ENCODE measurements around the gene RMP24.

Gene RMP24

GRCh38 chr18:35933982-35934381 is 38.5 kb upstream of the RMP24 start:
- dilution Hi-C loops (cut with HindIII; ENCODE audit: low sequenced_read_pairs, unreplicated experiment), result no loop called here
- Histone ChIP-seq H3K18ac (ENCODE audit: low read depth, low read length) (no peak overlapping the region), H2AK9ac (replicated peaks; ENCODE audit: low read depth, low read length, poor library complexity) (no peak overlapping the region), H3K23ac (ENCODE audit: low read depth, low read length) (no peak overlapping the region), H2BK15ac (ENCODE audit: low read depth, low read length) (no peak overlapping the region), H4K5ac (ENCODE audit: low read depth, low read length) (no peak overlapping the region), H3K4ac (ENCODE audit: low read depth, low read length) (no peak overlapping the region), H3K4me2 (ENCODE audit: low read depth, low read length) (no peak overlapping the region), H2BK20ac (ENCODE audit: low read depth, low read length) (no peak overlapping the region), H4K8ac (ENCODE audit: low read depth in 2 of 2, low read length in 2 of 2) (no peak overlapping the region), H3K4me1 (ENCODE audit: control insufficient read depth, insufficient read depth, low read length) (no peaks in the 10 kb centered on the region), H3K9ac (ENCODE audit: low read depth, low read length) (no peak overlapping the region), H4K20me1 (ENCODE audit: insufficient read depth, low read length) (no peaks in the 10 kb centered on the region), H3K27ac (ENCODE audit: insufficient read depth, low read length) (no peak overlapping the region), H2AK5ac (ENCODE audit: low read depth, low read length) (no peak overlapping the region), H3K9me1 (ENCODE audit: insufficient read depth, low read length) (no peaks in the 10 kb centered on the region), H3K79me1 (ENCODE audit: low read depth in 1 of 2, low read length in 2 of 2) (no peaks in the 10 kb centered on the region), H3K14ac (replicated peaks; ENCODE audit: low read depth, low read length) (no peak overlapping the region), H2AFZ (replicated peaks; ENCODE audit: low read length, poor library complexity) (no peak overlapping the region), H2BK5ac (ENCODE audit: low read depth, low read length, poor library complexity, severe bottlenecking) (no peak overlapping the region), H3K27me3 (ENCODE audit: control insufficient read depth, insufficient read depth, low read length) (peaks cover 2% of the 10 kb centered on the region), H3K56ac (ENCODE audit: extremely low read depth, insufficient read depth, low read length) (no peak overlapping the region), H4K91ac (ENCODE audit: insufficient read depth, low read depth, low read length) (no peak overlapping the region), H3K4me3 (ENCODE audit: insufficient read depth, low read depth, low read length) (no peak overlapping the region), H3K9me3 (ENCODE audit: control insufficient read depth, insufficient read depth, low read length) (no peaks in the 10 kb centered on the region), H2BK120ac (ENCODE audit: low read depth, low read length) (no peak overlapping the region), H3K36me3 (ENCODE audit: control insufficient read depth, insufficient read depth, low read length) (no peaks in the 10 kb centered on the region)
- TF ChIP-seq, protein P1, sequence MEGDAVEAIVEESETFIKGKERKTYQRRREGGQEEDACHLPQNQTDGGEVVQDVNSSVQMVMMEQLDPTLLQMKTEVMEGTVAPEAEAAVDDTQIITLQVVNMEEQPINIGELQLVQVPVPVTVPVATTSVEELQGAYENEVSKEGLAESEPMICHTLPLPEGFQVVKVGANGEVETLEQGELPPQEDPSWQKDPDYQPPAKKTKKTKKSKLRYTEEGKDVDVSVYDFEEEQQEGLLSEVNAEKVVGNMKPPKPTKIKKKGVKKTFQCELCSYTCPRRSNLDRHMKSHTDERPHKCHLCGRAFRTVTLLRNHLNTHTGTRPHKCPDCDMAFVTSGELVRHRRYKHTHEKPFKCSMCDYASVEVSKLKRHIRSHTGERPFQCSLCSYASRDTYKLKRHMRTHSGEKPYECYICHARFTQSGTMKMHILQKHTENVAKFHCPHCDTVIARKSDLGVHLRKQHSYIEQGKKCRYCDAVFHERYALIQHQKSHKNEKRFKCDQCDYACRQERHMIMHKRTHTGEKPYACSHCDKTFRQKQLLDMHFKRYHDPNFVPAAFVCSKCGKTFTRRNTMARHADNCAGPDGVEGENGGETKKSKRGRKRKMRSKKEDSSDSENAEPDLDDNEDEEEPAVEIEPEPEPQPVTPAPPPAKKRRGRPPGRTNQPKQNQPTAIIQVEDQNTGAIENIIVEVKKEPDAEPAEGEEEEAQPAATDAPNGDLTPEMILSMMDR (conservative IDR thresholded peaks at IDR 0.05; ENCODE audit: low read depth, low read length), result no peak
- TF ChIP-seq MXI1 (IDR thresholded peaks at IDR 0.05; ENCODE audit: borderline replicate concordance, low read depth, low read length) (no peak), CEBPB (IDR thresholded peaks at IDR 0.05; ENCODE audit: low read depth, low read length) (no peak), CHD1 (IDR thresholded peaks at IDR 0.05; ENCODE audit: low read depth, low read length) (no peak), POLR2A (IDR thresholded peaks at IDR 0.05; ENCODE audit: low read depth, low read length) (no peak), BHLHE40 (IDR thresholded peaks at IDR 0.05; ENCODE audit: low read depth, low read length) (no peak), MAZ (IDR thresholded peaks at IDR 0.05; ENCODE audit: borderline replicate concordance, low read depth, low read length) (no peak), NFE2L2 (IDR thresholded peaks at IDR 0.05; ENCODE audit: low read depth, low read length) (no peak), RFX5 (IDR thresholded peaks at IDR 0.05; ENCODE audit: low read depth, low read length) (no peak), USF2 (IDR thresholded peaks at IDR 0.05; ENCODE audit: low read depth, low read length) (no peak), RCOR1 (IDR thresholded peaks at IDR 0.05; ENCODE audit: insufficient replicate concordance, low read length) (no peak), FOS (IDR thresholded peaks at IDR 0.05; ENCODE audit: low read depth, low read length) (no peak), ELK1 (IDR thresholded peaks at IDR 0.05; ENCODE audit: borderline replicate concordance, low read depth, low read length) (no peak), RAD21 (IDR thresholded peaks at IDR 0.05; ENCODE audit: low read length) (no peak), SMC3 (IDR thresholded peaks at IDR 0.05; ENCODE audit: low read depth, low read length) (no peak), MAFK (IDR thresholded peaks at IDR 0.05; ENCODE audit: low read depth, low read length) (no peak)
- DNase-seq (no peak), ATAC-seq (ENCODE audit: low read depth) (no peak)
- ChIA-PET POLR2A (ENCODE audit: unreplicated experiment) (no interaction called here), CTCF (no interaction called here)
- in situ Hi-C loops (cut with MboI; ENCODE audit: low sequenced_read_pairs), result no loop called here
- intact Hi-C loops (cut with micrococcal nuclease), result no loop called here
- BruUV-seq (replicated peaks), result no TSS peak
- WGBS, 2 experiments (ENCODE audit: extremely low coverage in 2 of 2, insufficient read length in 1 of 2), result 58% methylated on average over 2 of the region's 8 CpGs; no CpG with 5 or more reads in 1 of the 2 experiments

Measured in IMR-90 (cell line).